Esophagus squamous epithelium (tissue), 5 donors: Measurements from ENCODE around the gene SEC14L6. TPM values are rescaled to one million over a fixed set of nuclear protein-coding genes. Genes with fewer than 3 reads are reported as not detected.

ENCODE experiments used
- DNase-seq: peaks from one replicate; lab custom pipeline; 2025; lab: John Stamatoyannopoulos, UW
- H3K27ac ChIP-seq, 4 donors: fragments of 200-600 bp; sonication (generic); one replicate each; pipeline ENCODE4 v1.5.1; 2016 to 2019; ENCODE audit warnings: mild to moderate bottlenecking in 1 of 4
- H3K27me3 ChIP-seq, 4 donors: fragments of 200-600 bp; sonication (generic); 1 replicate in 3 of 4; 2 replicates in 1 of 4; pipeline versions ENCODE4 v1.5.1 to v1.6.0; 2017 to 2021; ENCODE audit warnings: antibody characterized with exemption in 1 of 4
- H3K36me3 ChIP-seq, 3 donors: fragments of 200-600 bp; sonication (generic); one replicate each; pipeline ENCODE4 v1.5.1; 2016 to 2019
- H3K4me1 ChIP-seq, 3 donors: fragments of 200-600 bp; sonication (generic); one replicate each; pipeline ENCODE4 v1.5.1; 2017 to 2019
- H3K4me3 ChIP-seq, 4 donors: fragments of 200-600 bp; sonication (generic); 1 replicate in 3 of 4; 2 replicates in 1 of 4; pipeline ENCODE4 v1.5.1; 2016 to 2019; ENCODE audit warnings: mild to moderate bottlenecking in 2 of 4, moderate library complexity in 1 of 4
- H3K9me3 ChIP-seq, 3 donors: fragments of 200-600 bp; sonication (generic); one replicate each; pipeline ENCODE4 v1.5.1; 2016 to 2019
- CTCF ChIP-seq, 6 experiments: fragments of 450-650 bp in 4 of 6; fragments of 200-600 bp in 2 of 6; sonication (generic) in 2 of 6; IDR thresholded peaks; one replicate each; pipeline ENCODE4 v1.5.1; 2016 to 2019; ENCODE audit warnings: antibody characterized with exemption in 6 of 6, mild to moderate bottlenecking in 4 of 6, moderate library complexity in 4 of 6
- POLR2A ChIP-seq, 4 donors: fragments of 450-650 bp; IDR thresholded peaks; one replicate each; pipeline ENCODE4 v1.6.1; 2017; ENCODE audit warnings: antibody characterized with exemption in 4 of 4, mild to moderate bottlenecking in 4 of 4, moderate library complexity in 3 of 4
- WGBS, 2 donors: methylation state at CpG; one replicate each; pipeline ENCODE4 v1.1.5; 2018; 5-methylcytosine and 5-hydroxymethylcytosine counted together
- intact Hi-C: fragments of 100-400 bp; cut with DNase I; formaldehyde crosslinking; loops from one replicate; pipeline ENCODE4 v1.15.0; 2022
- total RNA-seq, 4 donors: library from RNA; depleted of rRNA; stranded (reverse); fragments of >200 nt; gene quantifications; one replicate each; pipeline ENCODE4 v1.1.0, GENCODE V29; 2016
- donor health status: DM: yes; HTN: yes; CAD: no.

The SEC14L6 gene
- total RNA-seq, 4 donors from 2014 or later, result 0.19 TPM; not detected in 3

- WGBS, 2 donors, result 85 to 94% methylated on average over 3 to 4 of the region's 7 CpGs
- Histone ChIP-seq H3K9me3 (no peaks in the 10 kb centered on the region), H3K27me3 (peaks cover 0 to 35% (median 0%) of the 10 kb centered on the region in 4 donors), H3K36me3 (no peaks in the 10 kb centered on the region), H3K4me3 (no peak overlapping the region), H3K27ac (no peak overlapping the region), H3K4me1 (no peaks in the 10 kb centered on the region)
- TF ChIP-seq POLR2A (IDR thresholded peaks at IDR 0.05), result no peak
- TF ChIP-seq CTCF (IDR thresholded peaks at IDR 0.05), result no peak
- intact Hi-C loops, result no loop called here
- DNase-seq, result no peak
These were observed 55.2 kb downstream of the SEC14L6 start for GRCh38 chr22:30491381-30491780.

GRCh38 chr22:30490399-30490798 lies 56.1 kb downstream of the SEC14L6 start:
- Histone ChIP-seq H3K36me3 (no peaks in the 10 kb centered on the region), H3K4me3 (no peak overlapping the region), H3K27ac (no peak overlapping the region), H3K4me1 (peaks cover 0 to 2% (median 0%) of the 10 kb centered on the region in 3 donors), H3K27me3 (peaks cover 0 to 36% (median 0%) of the 10 kb centered on the region in 4 donors), H3K9me3 (no peaks in the 10 kb centered on the region)
- WGBS, 2 donors, result 80% methylated on average over 1 of the region's 11 CpGs; no CpG with 5 or more reads in 1 of the 2 donors
- no peak for DNase-seq
- intact Hi-C loops, result no loop called here
- TF ChIP-seq CTCF (IDR thresholded peaks at IDR 0.05) (peak in 1 of 6 experiments; percentile 16), POLR2A (IDR thresholded peaks at IDR 0.05) (no peak)

- Histone ChIP-seq H3K4me1 (peaks cover 0 to 5% (median 0%) of the 10 kb centered on the region in 3 donors), H3K9me3 (no peaks in the 10 kb centered on the region), H3K27ac (no peak overlapping the region), H3K4me3 (no peak overlapping the region), H3K36me3 (no peaks in the 10 kb centered on the region), H3K27me3 (peaks cover 0 to 25% (median 0%) of the 10 kb centered on the region in 4 donors)
- DNase-seq, result no peak
- 63 to 93% methylated on average over 4 to 6 of the region's 7 CpGs for WGBS, 2 donors
- TF ChIP-seq CTCF (IDR thresholded peaks at IDR 0.05), result no peak
- no peak for TF ChIP-seq POLR2A (IDR thresholded peaks at IDR 0.05)
- intact Hi-C loops, result no loop called here
These were observed 58.4 kb downstream of the SEC14L6 start for GRCh38 chr22:30488121-30488520.

GRCh38 chr22:30486661-30487115 lies 59.9 kb downstream of the SEC14L6 start:
- H3K27ac ChIP-seq, result no peak overlapping the region
- H3K9me3 ChIP-seq, result no peaks in the 10 kb centered on the region
- 58 to 62% methylated on average over 7 to 8 of the region's 8 CpGs for WGBS, 2 donors
- H3K36me3 ChIP-seq, result no peaks in the 10 kb centered on the region
- no peak for DNase-seq
- peaks cover 0 to 25% (median 0%) of the 10 kb centered on the region in 4 donors for H3K27me3 ChIP-seq
- TF ChIP-seq POLR2A (IDR thresholded peaks at IDR 0.05), result no peak
- no peak for TF ChIP-seq CTCF (IDR thresholded peaks at IDR 0.05)
- peaks cover 0 to 5% (median 0%) of the 10 kb centered on the region in 3 donors for H3K4me1 ChIP-seq
- intact Hi-C loops, result no loop called here
- no peak overlapping the region for H3K4me3 ChIP-seq

- no peaks in the 10 kb centered on the region for H3K9me3 ChIP-seq
- H3K27ac ChIP-seq, result no peak overlapping the region
- no peaks in the 10 kb centered on the region for H3K36me3 ChIP-seq
- no peak for TF ChIP-seq CTCF (IDR thresholded peaks at IDR 0.05)
- TF ChIP-seq POLR2A (IDR thresholded peaks at IDR 0.05), result no peak
- no peak for DNase-seq
- no peak overlapping the region for H3K4me3 ChIP-seq
- H3K27me3 ChIP-seq, result peaks cover 0 to 21% (median 0%) of the 10 kb centered on the region in 4 donors
- 17 to 90% methylated on average over 1 to 2 of the region's 5 CpGs for WGBS, 2 donors
- intact Hi-C loops, result no loop called here
- H3K4me1 ChIP-seq, result peaks cover 0 to 5% (median 0%) of the 10 kb centered on the region in 3 donors
These were observed 60.4 kb downstream of the SEC14L6 start for GRCh38 chr22:30486118-30486517.
